Loucy (cell line): ENCODE results near the gene EID2.

ENCODE experiments used
- H2AFZ ChIP-seq: fragments of 200-600 bp; sonication (generic); 2 replicates; pipeline ENCODE4 v1.6.0; 2016; ENCODE audit warnings: antibody characterized with exemption, mild to moderate bottlenecking, low read length, moderate library complexity
- H3F3A ChIP-seq: fragments of 200-600 bp; 2 replicates; pipeline ENCODE4 v1.6.0; 2016; ENCODE audit warnings: antibody characterized with exemption, low read depth, mild to moderate bottlenecking
- H3K27me3 ChIP-seq: fragments of 200-600 bp; sonication (generic); 2 replicates; pipeline ENCODE4 v1.6.1; 2014; ENCODE audit warnings: low read length, mild to moderate bottlenecking; ENCODE audit not compliant: insufficient read depth, poor library complexity, severe bottlenecking
- H3K36me3 ChIP-seq: fragments of 200-600 bp; sonication (generic); 2 replicates; pipeline ENCODE4 v1.6.1; 2016; ENCODE audit warnings: low read length; ENCODE audit not compliant: insufficient read depth
- H3K4me1 ChIP-seq: fragments of 200-600 bp; sonication (generic); 2 replicates; pipeline ENCODE4 v1.5.1; 2014; ENCODE audit warnings: low read length, mild to moderate bottlenecking; ENCODE audit not compliant: insufficient read depth, poor library complexity, severe bottlenecking
- H3K4me2 ChIP-seq: fragments of 200-600 bp; sonication (generic); 2 replicates; pipeline ENCODE4 v1.6.0; 2014; ENCODE audit warnings: antibody characterized with exemption, low read length, low read depth, mild to moderate bottlenecking; ENCODE audit not compliant: poor library complexity, severe bottlenecking
- H3K4me3 ChIP-seq: fragments of 200-600 bp; sonication (generic); 2 replicates; pipeline ENCODE4 v1.5.1; 2014; ENCODE audit warnings: low read length, mild to moderate bottlenecking, mixed read lengths; ENCODE audit not compliant: poor library complexity, severe bottlenecking
- H3K79me2 ChIP-seq: fragments of 200-600 bp; sonication (generic); 2 replicates; pipeline ENCODE4 v1.6.1; 2014; ENCODE audit warnings: low read length; ENCODE audit not compliant: insufficient read depth
- H3K9ac ChIP-seq: fragments of 200-600 bp; sonication (generic); 2 replicates; pipeline ENCODE4 v1.6.0; 2014; ENCODE audit warnings: mild to moderate bottlenecking, low read depth, low read length, moderate library complexity; ENCODE audit not compliant: poor library complexity, severe bottlenecking
- H3K9me2 ChIP-seq: fragments of 200-600 bp; sonication (generic); replicated peaks from 2 replicates; pipeline ENCODE4 v1.6.1; 2016; ENCODE audit warnings: low read depth, low read length, mixed read lengths
- H3K9me3 ChIP-seq: fragments of 200-600 bp; sonication (generic); 2 replicates; pipeline ENCODE4 v1.6.1; 2014; ENCODE audit warnings: mild to moderate bottlenecking, antibody characterized with exemption, low read length, low read depth; ENCODE audit not compliant: insufficient read depth
- H4K20me1 ChIP-seq: fragments of 200-600 bp; sonication (generic); 2 replicates; pipeline ENCODE4 v1.6.0; 2014; ENCODE audit warnings: antibody characterized with exemption, low read length, mild to moderate bottlenecking; ENCODE audit not compliant: insufficient read depth, poor library complexity, severe bottlenecking
- EZH2phosphoT487 ChIP-seq: fragments of 200-600 bp; IDR thresholded peaks from 2 replicates; pipeline ENCODE4 v1.6.1; 2018; ENCODE audit warnings: antibody characterized with exemption, mild to moderate bottlenecking, moderate library complexity, borderline replicate concordance
- TF ChIP-seq, protein P1 (sequence below): fragments of 200-600 bp; sonication (generic); conservative IDR thresholded peaks from 2 replicates; pipeline ENCODE4 v1.5.1; 2014; ENCODE audit warnings: mild to moderate bottlenecking, antibody characterized with exemption, low read length

Gene EID2

DNA sequence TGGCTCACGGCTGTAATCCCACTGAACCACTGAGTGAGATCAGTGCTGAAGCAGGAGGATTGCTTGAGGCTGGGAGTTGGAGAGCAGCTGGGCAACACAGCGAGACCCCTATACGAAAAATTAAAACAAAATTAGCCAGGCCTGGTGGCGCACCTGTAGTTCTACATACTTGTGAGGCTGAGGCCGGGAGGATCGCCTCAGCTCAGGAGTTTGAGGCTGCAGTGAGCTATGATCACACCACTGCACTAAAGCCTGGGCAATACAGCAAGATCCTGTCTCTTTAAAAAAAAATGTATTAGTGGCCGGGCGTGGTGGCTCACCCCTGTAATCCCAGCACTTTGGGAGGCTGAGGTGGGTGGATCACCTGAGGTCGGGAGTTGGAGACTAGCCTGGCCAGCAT, 31.3 kb downstream of the EID2 start:
- no peaks in the 10 kb centered on the region for H3K9me3 ChIP-seq
- TF ChIP-seq, protein P1, sequence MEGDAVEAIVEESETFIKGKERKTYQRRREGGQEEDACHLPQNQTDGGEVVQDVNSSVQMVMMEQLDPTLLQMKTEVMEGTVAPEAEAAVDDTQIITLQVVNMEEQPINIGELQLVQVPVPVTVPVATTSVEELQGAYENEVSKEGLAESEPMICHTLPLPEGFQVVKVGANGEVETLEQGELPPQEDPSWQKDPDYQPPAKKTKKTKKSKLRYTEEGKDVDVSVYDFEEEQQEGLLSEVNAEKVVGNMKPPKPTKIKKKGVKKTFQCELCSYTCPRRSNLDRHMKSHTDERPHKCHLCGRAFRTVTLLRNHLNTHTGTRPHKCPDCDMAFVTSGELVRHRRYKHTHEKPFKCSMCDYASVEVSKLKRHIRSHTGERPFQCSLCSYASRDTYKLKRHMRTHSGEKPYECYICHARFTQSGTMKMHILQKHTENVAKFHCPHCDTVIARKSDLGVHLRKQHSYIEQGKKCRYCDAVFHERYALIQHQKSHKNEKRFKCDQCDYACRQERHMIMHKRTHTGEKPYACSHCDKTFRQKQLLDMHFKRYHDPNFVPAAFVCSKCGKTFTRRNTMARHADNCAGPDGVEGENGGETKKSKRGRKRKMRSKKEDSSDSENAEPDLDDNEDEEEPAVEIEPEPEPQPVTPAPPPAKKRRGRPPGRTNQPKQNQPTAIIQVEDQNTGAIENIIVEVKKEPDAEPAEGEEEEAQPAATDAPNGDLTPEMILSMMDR, result no peak
- no peak for TF ChIP-seq EZH2phosphoT487
- no peaks in the 10 kb centered on the region for H3K9me2 ChIP-seq
- H3K4me3 ChIP-seq, result no peak overlapping the region
- no peak overlapping the region for H3K9ac ChIP-seq
- H3K27me3 ChIP-seq, result no peaks in the 10 kb centered on the region
- no peaks in the 10 kb centered on the region for H3K4me1 ChIP-seq
- no peak overlapping the region for H3K4me2 ChIP-seq
- no peaks in the 10 kb centered on the region for H4K20me1 ChIP-seq
- no peaks in the 10 kb centered on the region for H3K36me3 ChIP-seq
- no peak overlapping the region for H2AFZ ChIP-seq
- H3F3A ChIP-seq, result no peaks in the 10 kb centered on the region
- no peaks in the 10 kb centered on the region for H3K79me2 ChIP-seq

DNA sequence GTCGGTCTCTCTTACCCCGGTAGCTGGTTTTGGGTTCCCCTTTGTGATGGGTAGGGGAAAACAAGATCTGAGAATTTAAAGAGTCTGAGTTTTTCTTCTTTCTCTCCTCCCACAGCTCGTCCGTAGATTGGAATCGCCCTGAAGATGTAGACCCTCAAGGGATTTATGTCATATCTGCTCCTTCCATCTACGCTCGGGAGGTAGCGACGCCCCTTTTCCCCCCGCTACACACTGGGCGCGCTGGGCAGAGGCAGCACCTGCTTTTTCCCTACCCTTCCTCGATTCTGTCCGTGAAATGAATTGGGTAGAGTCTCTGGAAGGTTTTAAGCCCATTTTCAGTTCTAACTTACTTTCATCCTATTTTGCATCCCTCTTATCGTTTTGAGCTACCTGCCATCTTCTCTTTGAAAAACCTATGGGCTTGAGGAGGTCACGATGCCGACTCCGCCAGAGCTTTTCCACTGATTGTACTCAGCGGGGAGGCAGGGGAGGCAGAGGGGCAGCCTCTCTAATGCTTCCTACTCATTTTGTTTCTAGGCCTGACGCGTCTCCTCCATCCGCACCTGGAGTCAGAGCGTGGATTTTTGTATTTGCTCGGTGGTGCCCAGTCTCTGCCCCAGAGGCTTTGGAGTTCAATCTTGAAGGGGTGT, 32.1 kb downstream of the EID2 start:
- H2AFZ ChIP-seq, result no peak overlapping the region
- H3K27me3 ChIP-seq, result no peaks in the 10 kb centered on the region

DNA sequence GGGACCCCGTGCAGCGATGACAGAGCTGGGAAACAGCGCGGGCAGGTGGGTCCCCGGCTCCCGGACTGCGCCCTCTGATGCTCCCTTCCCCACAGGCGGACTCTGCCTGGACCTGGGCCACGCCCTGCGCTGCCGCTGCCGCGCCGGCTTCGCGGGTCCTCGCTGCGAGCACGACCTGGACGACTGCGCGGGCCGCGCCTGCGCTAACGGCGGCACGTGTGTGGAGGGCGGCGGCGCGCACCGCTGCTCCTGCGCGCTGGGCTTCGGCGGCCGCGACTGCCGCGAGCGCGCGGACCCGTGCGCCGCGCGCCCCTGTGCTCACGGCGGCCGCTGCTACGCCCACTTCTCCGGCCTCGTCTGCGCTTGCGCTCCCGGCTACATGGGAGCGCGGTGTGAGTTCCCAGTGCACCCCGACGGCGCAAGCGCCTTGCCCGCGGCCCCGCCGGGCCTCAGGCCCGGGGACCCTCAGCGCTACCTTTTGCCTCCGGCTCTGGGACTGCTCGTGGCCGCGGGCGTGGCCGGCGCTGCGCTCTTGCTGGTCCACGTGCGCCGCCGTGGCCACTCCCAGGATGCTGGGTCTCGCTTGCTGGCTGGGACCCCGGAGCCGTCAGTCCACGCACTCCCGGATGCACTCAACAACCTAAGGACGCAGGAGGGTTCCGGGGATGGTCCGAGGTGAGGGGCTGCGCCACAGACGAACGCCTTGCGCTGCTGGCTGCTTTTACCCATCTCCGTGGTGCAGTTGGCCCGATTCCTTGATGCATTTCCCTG, 32.8 kb downstream of the EID2 start:
- no peaks in the 10 kb centered on the region for H4K20me1 ChIP-seq
- H3K27me3 ChIP-seq, result no peaks in the 10 kb centered on the region
- no peak overlapping the region for H3K9ac ChIP-seq
- H3K4me2 ChIP-seq, result no peak overlapping the region
- H3F3A ChIP-seq, result no peaks in the 10 kb centered on the region
- no peaks in the 10 kb centered on the region for H3K9me2 ChIP-seq
- no peaks in the 10 kb centered on the region for H3K36me3 ChIP-seq
- no peak overlapping the region for H2AFZ ChIP-seq
- TF ChIP-seq, protein P1, result no peak
- TF ChIP-seq EZH2phosphoT487, result no peak
- H3K9me3 ChIP-seq, result no peaks in the 10 kb centered on the region
- H3K79me2 ChIP-seq, result no peaks in the 10 kb centered on the region
- no peaks in the 10 kb centered on the region for H3K4me1 ChIP-seq
- no peak overlapping the region for H3K4me3 ChIP-seq

More for the DNA sequence above, 32.1 kb downstream of the EID2 start:
- no peaks in the 10 kb centered on the region for H3K36me3 ChIP-seq
- H4K20me1 ChIP-seq, result no peaks in the 10 kb centered on the region
- no peaks in the 10 kb centered on the region for H3K4me1 ChIP-seq
- no peaks in the 10 kb centered on the region for H3F3A ChIP-seq
- H3K79me2 ChIP-seq, result no peaks in the 10 kb centered on the region
- H3K4me2 ChIP-seq, result no peak overlapping the region
- no peak overlapping the region for H3K4me3 ChIP-seq
- H3K9me2 ChIP-seq, result no peaks in the 10 kb centered on the region
- TF ChIP-seq EZH2phosphoT487, result no peak
- TF ChIP-seq, protein P1, result no peak
- H3K9me3 ChIP-seq, result no peaks in the 10 kb centered on the region
- no peak overlapping the region for H3K9ac ChIP-seq
